ENCODE measurements around the gene DPH6.

The DPH6 gene

GRCh38 chr15:35540021-35540420, 5.9 kb downstream of the DPH6 start:
- DNase-seq, result no peak

- DNase-seq, result no peak
Measured at GRCh38 chr15:35535365-35535916, 10.5 kb downstream of the DPH6 start.

DNA sequence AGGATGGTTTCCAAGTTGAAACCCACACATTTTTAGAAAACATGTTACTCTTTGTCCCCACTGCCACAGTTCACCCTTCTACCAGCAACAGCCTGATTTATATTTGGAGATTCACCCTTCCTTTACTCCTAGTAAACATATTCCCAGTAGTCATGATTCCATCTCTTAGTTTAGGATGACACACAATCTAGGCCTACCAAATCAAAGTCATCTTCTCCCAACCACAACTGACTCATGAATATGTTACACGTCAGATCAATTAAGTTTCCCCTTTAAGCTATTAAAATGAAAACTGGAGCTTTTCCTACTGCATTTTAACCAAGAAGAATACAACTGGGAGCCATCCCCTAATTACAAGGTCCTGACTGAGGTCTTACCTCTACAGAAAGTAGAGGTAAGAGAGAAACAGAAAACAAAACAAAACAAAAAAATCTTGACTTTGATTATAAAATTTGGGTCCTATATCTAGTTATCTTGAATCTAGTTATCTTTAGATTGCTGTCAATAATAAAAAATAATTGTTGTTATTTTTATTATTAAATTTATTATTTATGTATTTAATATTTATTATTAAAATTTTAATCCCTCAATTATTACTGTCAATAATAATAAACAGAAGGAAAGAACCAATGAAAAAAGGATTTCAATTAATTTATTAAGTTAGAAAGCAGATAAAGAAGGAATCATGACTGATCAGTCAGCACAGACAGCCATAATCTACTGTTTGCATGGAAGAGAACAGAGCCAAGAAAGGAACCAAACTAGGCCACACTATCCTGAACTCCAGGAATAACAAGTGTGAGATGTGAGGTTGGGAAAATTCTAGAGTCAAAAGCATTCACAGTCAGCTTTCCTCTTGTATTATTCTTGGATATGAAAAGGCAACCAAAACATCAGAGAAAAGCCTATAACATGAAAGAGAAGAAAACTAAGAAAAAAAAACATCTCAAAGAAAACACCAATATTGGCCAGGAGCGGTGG, 12.5 kb downstream of the DPH6 start:
- no peak for DNase-seq

- DNase-seq, result no peak
Measured at GRCh38 chr15:35530698-35531097, 15.3 kb downstream of the DPH6 start.

DNA sequence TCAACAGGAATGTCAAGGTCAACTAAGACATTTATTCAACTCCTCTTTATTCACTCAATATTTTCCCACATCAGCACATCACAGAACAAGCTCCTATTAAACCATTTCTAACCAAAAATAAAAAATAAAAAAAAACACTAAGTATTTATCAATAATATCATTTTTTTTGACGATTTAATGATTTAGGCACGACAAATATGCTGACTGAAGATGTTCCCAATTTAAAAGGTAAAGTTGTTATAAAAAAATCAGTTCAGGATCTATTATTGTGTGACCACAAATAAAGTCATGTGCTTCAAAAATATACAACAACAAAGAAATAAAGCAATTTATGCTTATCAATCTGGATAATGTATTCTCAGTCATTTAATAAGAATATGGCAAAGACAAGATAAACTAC, 16.2 kb downstream of the DPH6 start:
- DNase-seq, result no peak

GRCh38 chr15:35522061-35522460, 23.9 kb downstream of the DPH6 start:
- peak; percentile 6 for DNase-seq

DNA sequence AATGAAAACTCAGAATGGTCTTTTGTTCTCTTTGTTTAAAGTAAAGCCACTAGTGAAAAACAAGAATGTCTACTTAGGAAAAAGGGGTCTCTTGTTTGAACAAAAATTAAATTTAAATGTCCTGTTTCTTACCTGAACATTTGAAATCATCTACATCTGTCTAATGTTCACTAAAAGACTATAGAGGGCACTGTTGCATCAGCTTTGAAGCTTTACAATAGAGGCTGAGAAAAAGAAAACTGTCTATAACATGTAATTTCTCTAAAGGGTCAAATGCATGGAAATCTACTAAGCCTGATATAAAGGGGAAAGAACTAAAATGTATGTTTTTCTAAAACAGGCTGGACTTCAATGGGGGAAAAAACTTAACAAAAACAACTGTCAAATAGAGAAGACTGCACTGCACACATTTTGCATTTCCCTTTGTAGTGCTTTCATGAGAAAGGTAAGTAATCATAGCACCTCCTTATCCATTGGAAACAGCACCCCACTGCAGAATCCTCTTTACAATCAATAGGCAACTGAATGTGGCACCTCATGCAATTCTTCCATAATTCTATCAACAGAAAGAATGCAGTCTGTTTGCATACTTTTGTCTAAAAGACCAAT, 26.3 kb downstream of the DPH6 start:
- peak; percentile 57 for DNase-seq

DNA sequence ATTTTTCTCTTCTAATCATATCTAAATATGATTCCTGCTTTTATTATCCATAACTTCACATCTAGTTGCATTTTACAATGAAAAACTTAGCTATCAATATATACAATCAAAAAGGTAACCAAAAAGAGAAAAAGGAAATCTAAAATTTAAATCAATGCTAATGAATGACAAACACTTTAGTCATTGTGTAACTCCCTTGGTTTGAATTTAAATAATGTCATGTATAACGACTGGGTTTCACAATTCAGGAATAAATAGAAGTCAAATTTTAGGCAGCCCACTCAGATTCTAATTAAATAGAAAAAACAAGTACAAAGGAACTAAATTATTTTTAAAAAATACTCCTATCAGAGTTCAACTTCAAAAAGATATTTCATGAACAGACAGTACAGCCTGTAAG, 26.9 kb downstream of the DPH6 start:
- no peak for DNase-seq

GRCh38 chr15:35514759-35515158, 31.2 kb downstream of the DPH6 start:
- no peak for DNase-seq

DNA sequence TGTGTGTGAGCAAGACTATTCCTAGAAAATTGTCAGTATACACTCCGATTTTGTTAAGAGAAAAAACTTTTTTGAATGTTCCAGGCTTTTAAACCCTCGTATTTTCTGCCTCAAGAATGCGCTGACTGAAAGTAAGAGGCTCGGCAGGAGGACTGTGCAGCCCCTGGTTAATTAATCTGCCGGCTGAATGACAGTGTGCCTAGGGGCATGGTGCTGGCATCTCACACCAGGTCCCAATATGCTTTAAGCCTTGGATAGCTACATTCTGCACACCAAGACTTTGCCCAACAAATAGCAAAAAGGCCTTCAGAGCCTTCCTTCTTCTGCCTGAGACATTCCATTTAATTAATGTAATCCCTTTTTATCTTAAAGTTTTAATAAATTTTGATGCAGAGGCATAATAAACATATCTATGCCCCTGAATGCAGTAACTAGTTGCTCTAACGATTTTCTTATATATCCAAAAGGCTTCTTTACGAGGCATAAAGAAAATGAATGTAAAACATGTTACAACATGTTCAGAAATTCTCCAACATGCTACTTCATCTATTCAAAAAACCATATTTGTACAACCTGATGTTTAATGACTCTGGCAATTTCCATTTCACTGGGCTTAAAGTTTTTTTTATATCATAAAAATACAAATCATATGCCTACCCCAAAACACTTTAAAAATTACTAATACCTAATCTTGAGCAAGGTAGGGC, 37.9 kb downstream of the DPH6 start:
- peak; percentile 28 for DNase-seq

DNA sequence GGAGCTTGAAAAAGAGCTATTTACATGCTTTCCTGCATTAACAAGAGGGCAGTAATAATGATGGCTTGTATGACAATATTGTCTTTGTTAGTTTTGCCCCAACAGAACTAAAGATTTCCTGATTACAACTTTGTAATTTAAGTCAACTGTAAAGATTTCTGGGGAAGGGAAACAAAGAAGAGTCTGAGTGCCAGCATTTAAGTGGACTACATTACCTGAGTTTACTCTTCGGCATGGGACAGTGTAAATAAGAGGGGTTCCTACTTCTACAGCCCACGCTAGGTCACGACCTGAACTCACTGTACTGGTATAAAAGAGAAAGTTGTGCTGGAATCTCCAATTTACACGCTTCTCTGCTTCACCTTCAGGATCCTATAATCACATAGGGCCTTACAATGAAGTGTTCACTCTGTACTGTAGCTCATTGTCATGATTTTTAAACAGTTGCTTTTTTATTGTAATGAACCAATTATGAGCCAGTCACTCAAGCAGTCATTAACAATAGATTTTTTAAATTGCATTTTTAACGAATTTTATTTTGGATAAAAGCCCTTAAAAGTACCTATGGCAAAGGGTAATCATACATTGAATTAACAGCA, 39.6 kb downstream of the DPH6 start:
- DNase-seq, result peak; percentile 39

- DNase-seq, result no peak
Measured at GRCh38 chr15:35505809-35506208, 40.2 kb downstream of the DPH6 start.

- DNase-seq, result no peak
Measured at GRCh38 chr15:35505141-35505540, 40.8 kb downstream of the DPH6 start.

- no peak for DNase-seq
Measured at GRCh38 chr15:35499723-35500122, 46.2 kb downstream of the DPH6 start.

GRCh38 chr15:35496585-35496984, 49.4 kb downstream of the DPH6 start:
- no peak for DNase-seq

DNA sequence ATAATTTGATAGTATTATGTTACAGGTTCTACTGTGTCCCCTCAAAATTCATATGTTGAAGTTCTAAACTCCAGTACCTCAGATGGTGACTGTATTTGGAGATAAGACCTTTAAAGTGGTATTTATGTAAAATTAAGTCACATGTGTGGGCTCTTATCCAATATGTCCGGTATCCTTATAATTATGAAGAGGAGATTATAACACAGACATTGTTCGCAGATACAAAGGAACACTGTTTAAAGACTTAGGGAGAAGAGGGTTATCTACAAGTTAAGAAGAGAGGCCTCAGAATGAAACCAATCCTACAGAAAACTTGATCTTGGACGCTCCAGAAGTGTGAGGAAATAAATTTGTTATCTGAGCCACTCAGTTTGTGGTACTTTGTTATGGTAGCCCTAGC, 50.9 kb downstream of the DPH6 start:
- DNase-seq, result no peak

DNA sequence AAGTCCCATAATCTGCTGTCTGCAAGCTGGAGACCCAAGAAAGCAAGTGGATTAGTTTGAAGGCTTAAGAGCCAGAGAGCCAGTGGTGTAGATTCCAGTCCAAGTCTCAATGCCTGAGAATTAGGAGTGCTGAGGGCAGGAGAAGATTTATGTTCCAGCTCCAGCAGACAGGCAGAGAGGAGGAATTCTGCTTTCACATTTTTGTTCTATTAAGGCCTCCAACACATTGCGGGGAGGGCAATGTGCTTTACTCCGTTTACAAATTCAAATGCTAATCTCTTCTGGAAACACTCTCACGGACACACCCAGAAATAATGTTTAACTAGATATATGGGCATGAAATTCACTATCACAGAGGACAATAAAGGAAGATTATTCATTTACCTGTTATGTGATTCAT, 54.0 kb downstream of the DPH6 start:
- DNase-seq, result no peak

DNA sequence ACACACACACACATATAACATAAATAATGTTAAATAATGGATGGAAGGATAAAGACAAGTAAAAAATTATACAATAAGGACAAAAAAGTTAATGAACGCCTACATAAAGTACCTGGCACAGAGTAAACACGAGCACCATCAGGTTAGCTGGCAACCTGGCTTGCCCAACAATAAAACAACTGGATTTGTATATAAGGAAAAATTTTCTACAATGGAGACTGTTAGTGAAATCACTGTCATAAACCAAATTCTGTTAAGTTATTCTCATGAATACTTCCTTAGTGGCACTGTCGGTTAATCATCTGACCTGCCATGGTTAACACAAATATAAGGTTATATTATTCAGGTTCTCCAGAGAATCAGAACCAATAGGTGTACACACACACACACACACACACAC, 54.8 kb downstream of the DPH6 start:
- DNase-seq, result no peak

- DNase-seq, result no peak
Measured at GRCh38 chr15:35490511-35490910, 55.5 kb downstream of the DPH6 start.

- no peak for DNase-seq
Measured at GRCh38 chr15:35487417-35487816, 58.5 kb downstream of the DPH6 start.

DNA sequence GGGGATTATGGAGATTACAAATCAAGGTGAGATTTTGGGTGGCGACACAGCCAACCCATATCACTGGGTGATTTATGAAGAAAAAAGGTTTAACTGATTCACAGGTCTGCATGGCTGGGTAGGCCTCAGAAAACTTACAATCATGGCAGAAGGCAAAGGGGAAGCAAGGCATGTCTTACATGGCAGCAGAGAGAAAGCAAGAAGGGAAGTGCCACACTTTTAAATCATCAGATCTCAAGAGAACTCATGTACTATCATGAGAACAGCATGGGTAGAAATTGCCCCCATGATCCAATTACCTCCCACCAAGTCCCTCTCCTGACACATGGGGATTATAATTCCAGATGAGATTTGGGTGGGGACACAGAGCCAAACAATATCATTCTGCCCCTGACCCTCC, 59.7 kb downstream of the DPH6 start:
- no peak for DNase-seq

DNA sequence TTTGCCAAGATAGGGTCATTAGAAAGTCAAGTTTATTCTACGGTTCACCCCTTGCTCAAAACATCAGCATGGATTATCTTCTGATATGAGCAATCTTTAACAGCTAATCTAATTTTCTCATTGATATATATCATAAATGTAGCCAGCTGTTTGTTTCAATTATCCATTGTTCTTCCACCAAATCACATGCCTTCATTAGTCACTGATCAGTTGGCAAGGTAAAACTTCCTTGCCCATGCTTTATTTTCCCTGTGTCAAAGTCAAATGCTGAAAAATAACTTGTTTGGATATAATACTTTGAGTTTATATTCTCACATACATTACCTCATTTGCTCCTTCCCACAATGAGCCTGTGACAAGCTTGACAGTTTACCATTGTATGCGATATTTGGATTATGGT, 60.6 kb downstream of the DPH6 start:
- no peak for DNase-seq
